Coronary artery (tissue), 2 donors: ENCODE results near the gene BTD.

Experiments
- DNase-seq: peaks from one replicate; pipeline ENCODE4 v3.0.0-alpha.2; 2017; ENCODE audit warnings: low spot score
- H3K27ac ChIP-seq, 2 donors: fragments of 200-600 bp; sonication (generic); one replicate each; pipeline ENCODE4 v1.5.1; 2016 to 2019
- H3K4me3 ChIP-seq: fragments of 200-600 bp; sonication (generic); 2 replicates; pipeline ENCODE4 v1.5.1; 2016; ENCODE audit warnings: mild to moderate bottlenecking, moderate library complexity
- CTCF ChIP-seq: fragments of 200-600 bp; sonication (generic); IDR thresholded peaks from one replicate; pipeline ENCODE4 v1.5.1; 2019; ENCODE audit warnings: antibody characterized with exemption

BTD gene

DNA sequence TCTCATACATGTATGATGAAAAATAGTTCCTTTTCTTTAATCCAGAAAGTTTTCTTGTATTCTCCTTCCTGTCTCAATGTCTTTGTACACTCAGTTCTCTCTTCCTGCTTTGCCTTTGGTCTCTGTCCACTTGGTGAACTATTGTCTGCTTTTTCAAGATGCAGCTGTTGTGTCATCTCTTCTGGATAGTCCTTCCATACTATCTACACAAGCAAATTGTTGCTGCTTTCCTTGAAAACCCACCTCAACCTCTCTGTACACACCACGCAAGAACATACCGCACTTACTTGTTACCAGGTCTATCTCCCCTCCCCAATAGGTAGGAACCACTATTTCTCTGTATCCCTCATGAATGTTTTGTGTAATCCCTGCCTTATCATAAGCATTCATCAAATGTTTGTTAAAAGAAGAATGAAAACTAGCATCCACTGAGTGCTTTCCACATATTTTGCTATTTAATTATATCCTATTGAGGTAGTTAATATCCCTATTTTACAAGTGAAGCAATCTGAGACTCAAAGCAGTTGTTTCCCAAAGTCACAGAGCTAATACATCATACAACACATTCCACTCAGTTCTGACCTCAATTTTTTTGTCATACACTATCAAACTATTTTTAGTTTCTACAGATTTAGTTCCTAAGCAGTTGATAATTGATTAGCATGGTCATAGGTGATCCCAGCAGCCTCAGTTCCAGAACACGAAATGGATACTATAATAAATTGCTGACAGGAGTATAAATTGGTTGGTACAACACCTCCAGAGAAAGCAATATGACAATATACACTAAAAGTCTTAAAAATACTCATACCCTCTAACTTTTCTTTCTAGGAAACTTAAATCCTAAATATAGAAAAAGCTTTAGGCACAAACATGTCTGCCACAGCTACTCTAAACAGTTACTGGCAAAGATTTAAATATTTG, 19.8 kb upstream of the BTD start:
- no peak for DNase-seq
- Histone ChIP-seq H3K27ac (no peak overlapping the region), H3K4me3 (no peak overlapping the region)
- no peak for TF ChIP-seq CTCF

DNA sequence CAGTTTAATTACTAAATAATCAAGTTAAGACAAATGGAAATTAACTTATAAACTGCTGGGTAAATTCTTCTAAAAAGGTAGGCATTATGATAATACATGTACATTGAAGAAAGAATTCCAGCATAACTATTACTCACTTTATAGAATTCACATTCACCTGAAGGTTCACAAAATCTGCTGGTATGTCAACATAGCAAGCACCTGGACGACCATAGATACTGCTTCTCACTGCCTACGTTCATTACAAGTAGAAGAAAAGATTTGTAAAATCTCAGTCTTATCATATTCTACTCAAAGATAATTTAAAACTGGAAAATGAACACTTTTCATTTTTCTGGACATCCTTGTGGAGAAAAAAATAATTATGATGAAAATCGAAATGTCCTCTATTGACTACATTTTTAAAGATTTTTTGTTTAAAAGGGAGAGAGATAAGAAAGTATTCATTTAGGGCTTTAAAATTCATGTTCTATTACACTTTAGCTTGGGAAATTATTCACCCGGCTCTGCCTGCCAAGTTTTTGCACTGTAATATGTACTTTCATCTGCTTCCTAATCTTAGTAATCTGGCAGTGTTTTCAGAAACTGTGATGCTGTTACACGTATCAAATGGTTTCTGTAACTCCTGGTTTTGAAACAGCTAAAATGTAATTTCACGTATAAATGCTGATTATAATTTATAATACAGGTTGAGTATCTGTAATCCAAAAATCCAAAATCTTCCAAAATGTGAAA, 16.3 kb upstream of the BTD start:
- no peak for TF ChIP-seq CTCF
- H3K4me3 ChIP-seq, result no peak overlapping the region
- DNase-seq, result no peak
- H3K27ac ChIP-seq, result no peak overlapping the region

DNA sequence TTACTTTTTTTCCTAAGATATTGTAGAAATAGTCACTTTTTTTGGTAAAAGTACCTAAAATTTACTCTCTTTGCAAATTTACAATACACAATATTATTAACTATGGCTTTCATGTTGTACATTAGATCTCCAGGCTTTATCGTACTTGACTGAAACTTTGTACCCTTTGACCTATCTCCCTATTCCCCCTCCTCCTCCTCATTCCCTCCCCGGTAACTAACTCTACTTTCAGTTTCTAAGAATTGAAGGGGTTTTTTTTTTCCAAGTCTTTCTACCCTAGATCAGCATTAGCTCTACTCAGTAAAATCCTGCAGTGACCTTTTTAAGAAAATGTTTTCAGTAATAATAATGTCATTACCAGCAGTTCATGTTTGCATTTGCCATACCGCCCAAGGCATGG, 10.3 kb upstream of the BTD start:
- Histone ChIP-seq H3K27ac (no peak overlapping the region), H3K4me3 (no peak overlapping the region)
- no peak for TF ChIP-seq CTCF
- no peak for DNase-seq

DNA sequence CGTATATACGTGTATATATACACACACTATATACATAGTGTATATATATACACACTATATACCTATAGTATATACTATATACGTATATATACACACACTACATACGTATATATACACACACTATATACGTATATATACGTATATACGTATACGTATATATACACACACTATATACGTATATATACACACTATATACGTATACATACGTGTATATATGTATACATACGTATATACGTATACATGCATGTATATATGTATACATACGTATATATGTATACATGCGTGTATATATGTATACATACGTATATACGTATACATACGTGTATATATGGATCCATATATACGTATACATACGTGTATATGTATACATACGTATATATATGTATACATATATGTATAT, 9.6 kb upstream of the BTD start:
- no peak overlapping the region for H3K4me3 ChIP-seq
- DNase-seq, result no peak
- TF ChIP-seq CTCF, result no peak

GRCh38 chr3:15592968-15593367, 8.6 kb upstream of the BTD start:
- no peak for TF ChIP-seq CTCF
- no peak for DNase-seq
- no peak overlapping the region for H3K27ac ChIP-seq
- no peak overlapping the region for H3K4me3 ChIP-seq

More for the DNA sequence above, 9.6 kb upstream of the BTD start:
- no peak overlapping the region for H3K27ac ChIP-seq

DNA sequence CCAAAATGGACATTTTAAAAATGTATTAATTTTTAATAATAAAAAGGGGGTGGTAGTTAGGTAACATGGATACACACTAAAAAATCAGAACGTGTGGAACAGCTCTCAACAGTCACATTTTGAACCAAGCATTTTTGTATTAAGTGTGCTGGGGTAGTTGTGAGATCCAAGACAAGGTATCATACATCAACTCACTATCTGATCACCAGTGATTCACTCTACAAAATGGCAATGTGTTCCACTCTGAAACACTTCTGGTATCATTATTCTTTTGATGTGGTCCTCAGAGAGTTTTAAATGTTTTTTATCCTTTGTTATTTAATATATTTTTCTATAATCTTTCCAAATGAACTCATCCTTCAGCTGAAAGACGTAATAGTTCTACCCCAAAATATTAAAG, 5.6 kb upstream of the BTD start:
- Histone ChIP-seq H3K27ac (no peak overlapping the region), H3K4me3 (no peak overlapping the region)
- TF ChIP-seq CTCF, result no peak
- DNase-seq, result no peak
